HepG2 (cell line): ENCODE measurements around the gene GFPT1. TPM values are rescaled to one million over a fixed set of nuclear protein-coding genes. Genes with fewer than 3 reads are reported as not detected.

Experiments
- ATAC-seq: fragments of 200-7000 bp; cut with Tn5 transposase; 3 replicates; pipeline ENCODE4 v1.9.1; 2020; ENCODE audit warnings: mild to moderate bottlenecking, moderate library complexity
- BruUV-seq: library from RNA; stranded (reverse); fragments of 400-500 nt; replicated peaks from 2 replicates; lab custom pipeline; 2021; lab: Mats Ljungman, UMichigan
- CTCF ChIA-PET: fragments of 300-600 bp; formaldehyde crosslinking; extraction: SDS; loops from one replicate; lab custom pipeline; 2021; ENCODE audit warnings: low total read pairs, inconsistent platforms, low intra/inter-chr PET ratio; lab: Yijun Ruan, JAX
- POLR2A ChIA-PET: fragments of 350-600 bp; sonication (Branson Sonifier 250); formaldehyde crosslinking; loops from one replicate; lab custom pipeline; 2020; ENCODE audit warnings: antibody characterized with exemption, inconsistent platforms; lab: Yijun Ruan, JAX
- DNase-seq: peaks from one replicate; pipeline ENCODE4 v3.0.0-alpha.2; 2015; ENCODE audit warnings: low spot score
- FAIRE-seq: peaks from 3 replicates; lab custom pipeline; 2011; peaks lifted over from hg19 to GRCh38; lab: Jason Lieb, UNC
- H2AFZ ChIP-seq: one replicate; pipeline ENCODE4 v1.6.1; 2011; ENCODE audit warnings: low read length, inconsistent platforms
- H3K27ac ChIP-seq: fragments of 300-600 bp; 3 replicates; pipeline ENCODE4 v1.8.0; 2011; ENCODE audit warnings: mixed run types, mild to moderate bottlenecking, mixed read lengths, low read length, inconsistent platforms; ENCODE audit not compliant: insufficient read depth; ENCODE audit errors: extremely low read length
- H3K27me3 ChIP-seq, 2 experiments: fragments of 200-600 bp in 1 of 2; 2 replicates in 1 of 2; 3 replicates in 1 of 2; pipeline versions ENCODE4 v1.6.0 to v1.8.0; 2011; ENCODE audit warnings: low read length in 2 of 2, mild to moderate bottlenecking in 2 of 2, moderate library complexity in 2 of 2, inconsistent platforms in 1 of 2; ENCODE audit not compliant: insufficient read depth in 2 of 2, control insufficient read depth in 1 of 2
- H3K36me3 ChIP-seq, 2 experiments: fragments of 200-600 bp in 1 of 2; replicated peaks in 1 of 2; 2 replicates in 1 of 2; 3 replicates in 1 of 2; pipeline versions ENCODE4 v1.5.1 to v1.8.0; 2011; ENCODE audit warnings: low read length in 2 of 2, inconsistent platforms in 1 of 2; ENCODE audit not compliant: insufficient read depth in 2 of 2, control insufficient read depth in 1 of 2
- H3K4me1 ChIP-seq: 2 replicates; pipeline ENCODE4 v1.5.1; 2012; ENCODE audit warnings: low read length, inconsistent platforms; ENCODE audit not compliant: insufficient read depth
- H3K4me2 ChIP-seq: 2 replicates; pipeline ENCODE4 v1.6.0; 2011; ENCODE audit warnings: low read depth, low read length, inconsistent platforms
- H3K4me3 ChIP-seq, 3 experiments: fragments of 200-600 bp in 1 of 3; sonication (generic), shearing (Covaris generic) in 1 of 3; replicated peaks in 1 of 3; 2 replicates each; pipeline ENCODE4 v1.5.1; 2011 to 2016; ENCODE audit warnings: low read length in 3 of 3, inconsistent platforms in 2 of 3, low read depth in 2 of 3, mild to moderate bottlenecking in 2 of 3, control low read depth in 1 of 3, mixed read lengths in 1 of 3; ENCODE audit not compliant: insufficient read depth in 1 of 3
- H3K79me2 ChIP-seq: one replicate; pipeline ENCODE4 v1.6.1; 2011; ENCODE audit warnings: low read length, inconsistent platforms; ENCODE audit not compliant: insufficient read depth
- H3K9ac ChIP-seq: 2 replicates; pipeline ENCODE4 v1.6.0; 2011; ENCODE audit warnings: mild to moderate bottlenecking, low read depth, low read length, inconsistent platforms; ENCODE audit not compliant: insufficient read depth
- H3K9me3 ChIP-seq: 2 replicates; pipeline ENCODE4 v1.5.1; 2012; ENCODE audit warnings: mild to moderate bottlenecking, low read length
- H4K20me1 ChIP-seq: 2 replicates; pipeline ENCODE4 v1.6.0; 2011; ENCODE audit warnings: inconsistent platforms, mild to moderate bottlenecking, low read length, moderate library complexity; ENCODE audit not compliant: insufficient read depth
- HNRNPLL ChIP-seq: fragments of 200-400 bp; formaldehyde crosslinking; IDR thresholded peaks from 2 replicates; pipeline ENCODE4 v1.6.1; 2017; ENCODE audit warnings: mild to moderate bottlenecking, low read depth, low read length; ENCODE audit not compliant: poor library complexity, severe bottlenecking
- LBX2 ChIP-seq: sonication (generic); formaldehyde crosslinking; IDR thresholded peaks from 2 replicates; pipeline ENCODE4 v1.5.0; 2020; ENCODE audit warnings: missing genetic modification reagents, mild to moderate bottlenecking, borderline replicate concordance
- PAWR ChIP-seq: sonication (generic); formaldehyde crosslinking; IDR thresholded peaks from 2 replicates; pipeline ENCODE4 v1.4.0; 2020; ENCODE audit warnings: missing genetic modification reagents, mild to moderate bottlenecking, borderline replicate concordance
- ZBTB26 ChIP-seq: IDR thresholded peaks from 2 replicates; pipeline ENCODE4 v1.6.1; 2016; ENCODE audit warnings: missing compliant biosample characterization, missing genetic modification reagents, borderline replicate concordance
- ZNF234 ChIP-seq: sonication (generic); formaldehyde crosslinking; conservative IDR thresholded peaks from 2 replicates; pipeline ENCODE4 v1.5.1; 2020; ENCODE audit warnings: mild to moderate bottlenecking, missing genetic modification reagents
- ZNF280D ChIP-seq: sonication (generic); formaldehyde crosslinking; IDR thresholded peaks from 2 replicates; pipeline ENCODE4 v1.5.1; 2020; ENCODE audit warnings: mild to moderate bottlenecking, missing genetic modification reagents
- WGBS: methylation state at CpG from one replicate; pipeline ENCODE4 v1.1.6; 2017; ENCODE audit warnings: low lambda C conversion rate; 5-methylcytosine and 5-hydroxymethylcytosine counted together
- in situ Hi-C: cut with HindIII; loops from 2 replicates; pipeline ENCODE4 v1.10.0; 2017; ENCODE audit warnings: low pct_unique_long_range_greater_than_20kb; ENCODE audit not compliant: extremely low pct_ligation_motif_present
- intact Hi-C: fragments of 100-400 bp; cut with micrococcal nuclease; formaldehyde crosslinking; loops from one replicate; pipeline ENCODE4 v1.10.0; 2022; ENCODE audit not compliant: unreplicated experiment
- polyA plus RNA-seq, 8 experiments: library from polyadenylated mRNA; depleted of rRNA in 3 of 8; stranded (reverse) in 7 of 8; unstranded in 1 of 8; fragments of >200 nt; fragmentation: Illumina TruSeq in 4 of 8; extraction: Trizol in 4 of 8; gene quantifications; 2 replicates each; pipeline versions ENCODE4 v1.2.1 to v1.2.3, GENCODE V29; 2011 to 2016; ENCODE audit warnings: low read depth in 4 of 8, missing spikeins in 1 of 8, mixed read lengths in 1 of 8; ENCODE audit not compliant: insufficient read depth in 1 of 8
- total RNA-seq, 5 experiments: library from RNA; depleted of rRNA; stranded (reverse); fragments of >200 nt; fragmentation: Illumina TruSeq; extraction: Trizol; gene quantifications; 2 replicates each; pipeline ENCODE4 v1.2.3, GENCODE V29; 2016; ENCODE audit warnings: low read depth in 1 of 5

Gene GFPT1
- total and polyA plus RNA-seq, 2 of the 13 experiments (the other 11 are each of a cell fraction or from before 2014, with no cell fraction given) = 24.0 to 84.9 TPM

GRCh38 chr2:69405306-69405705, 18.3 kb upstream of the GFPT1 start (continued):
- no peak for TF ChIP-seq HNRNPLL
- TF ChIP-seq ZBTB26 (CRISPR knock-in tag) = no peak
- no peak for TF ChIP-seq PAWR
- TF ChIP-seq LBX2 = no peak
- no peak for TF ChIP-seq ZNF234

GRCh38 chr2:69400121-69400520, 13.1 kb upstream of the GFPT1 start:
- Histone ChIP-seq H3K9ac (no peak overlapping the region), H2AFZ (no peak overlapping the region), H3K79me2 (no peaks in the 10 kb centered on the region), H3K4me1 (peaks cover 14% of the 10 kb centered on the region), H3K27me3 (no peaks in the 10 kb centered on the region), H3K36me3 (peaks cover 2 to 50% of the 10 kb centered on the region in 2 experiments; a peak in 4 of 5 replicates), H3K4me2 (no peak overlapping the region), H3K9me3 (no peaks in the 10 kb centered on the region), H3K27ac (no peak overlapping the region), H4K20me1 (no peaks in the 10 kb centered on the region), H3K4me3 (no peak overlapping the region)
- no TSS peak for BruUV-seq
- intact Hi-C loops (no loop called here), in situ Hi-C loops (no loop called here)
- no peak for FAIRE-seq
- ChIA-PET CTCF (no interaction called here), POLR2A (no interaction called here)
- no peak for TF ChIP-seq ZNF280D (CRISPR knock-in tag)
- DNase-seq = no peak
- no peak for ATAC-seq
- 97% methylated on average over 3 of the region's 3 CpGs for WGBS
